HTERT RPE-1 (cell line): ENCODE data around the gene DDX5.

Source experiments
- in situ Hi-C: fragments of 300-500 bp; cut with MboI; formaldehyde crosslinking; loops from 4 replicates; pipeline ENCODE4 v1.14.3; 2020; ENCODE audit warnings: low sequenced_read_pairs

The DDX5 gene

GRCh38 chr17:64448665-64449512 lies 57.2 kb downstream of the DDX5 start, which contains the start of gene MILR1:
Gene MILR1 (plus strand): TSS chr17:64449115. CDS start chr17:64449169, 54 bp downstream.
- in situ Hi-C loops = no loop called here
